RPMI8226 (cell line): ENCODE data around the gene PTPRN2.

Experiments used
- DNase-seq: peaks from one replicate; pipeline ENCODE4 v3.0.0-alpha.2; 2015

Gene PTPRN2

DNA sequence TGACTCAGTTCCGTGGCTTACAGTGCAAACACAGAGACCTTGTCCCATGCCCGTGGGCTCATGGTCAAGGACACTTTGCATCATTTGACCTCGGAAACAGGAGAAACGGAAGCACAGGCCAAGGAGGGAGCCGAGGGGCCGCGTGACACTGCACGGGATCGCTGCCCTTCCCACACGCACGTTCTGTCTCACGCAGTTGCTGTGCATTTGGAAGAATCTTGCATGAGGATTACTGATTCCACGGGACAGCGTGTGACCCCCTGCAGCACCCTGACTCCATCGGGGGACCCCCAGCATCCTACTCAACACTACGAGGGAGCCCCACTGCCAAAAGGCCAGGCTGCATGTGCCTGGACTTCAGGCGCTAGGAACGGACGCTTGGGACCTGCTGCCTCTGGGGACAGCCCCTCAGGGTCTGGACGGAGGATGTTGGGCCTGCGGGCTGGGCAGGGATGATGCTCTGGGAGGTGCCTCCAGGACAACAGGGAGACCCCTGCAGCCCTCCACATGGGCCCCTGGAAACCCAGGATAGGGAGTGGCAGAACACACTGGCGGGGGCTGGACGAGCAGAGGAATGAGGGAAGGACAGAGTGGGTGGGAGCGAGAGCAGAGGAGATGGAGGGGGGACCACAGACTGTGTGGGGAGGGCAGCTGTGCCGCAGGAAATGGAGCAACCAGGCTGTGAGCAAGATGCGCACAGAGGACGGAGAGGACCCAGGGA, 1028.6 kb downstream of the PTPRN2 start:
- no peak for DNase-seq

DNA sequence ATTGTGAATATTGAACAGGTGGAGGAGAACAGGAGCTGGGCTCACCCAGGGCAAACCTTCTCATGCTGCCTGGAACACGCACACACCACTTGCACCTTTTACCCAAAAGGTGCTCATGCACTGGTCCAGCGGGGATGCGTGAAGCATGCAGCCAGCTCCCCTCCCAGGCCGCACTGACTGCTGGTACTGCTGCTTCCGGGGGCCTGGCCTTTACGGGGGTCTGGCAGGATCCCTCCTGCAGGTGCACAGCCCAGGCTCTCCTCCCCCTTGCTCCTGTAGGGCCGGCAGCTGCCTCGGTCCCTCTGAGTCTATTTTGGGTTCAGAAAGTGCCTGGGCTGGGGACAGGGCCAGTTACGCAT, 1029.1 kb downstream of the PTPRN2 start:
- DNase-seq = no peak

DNA sequence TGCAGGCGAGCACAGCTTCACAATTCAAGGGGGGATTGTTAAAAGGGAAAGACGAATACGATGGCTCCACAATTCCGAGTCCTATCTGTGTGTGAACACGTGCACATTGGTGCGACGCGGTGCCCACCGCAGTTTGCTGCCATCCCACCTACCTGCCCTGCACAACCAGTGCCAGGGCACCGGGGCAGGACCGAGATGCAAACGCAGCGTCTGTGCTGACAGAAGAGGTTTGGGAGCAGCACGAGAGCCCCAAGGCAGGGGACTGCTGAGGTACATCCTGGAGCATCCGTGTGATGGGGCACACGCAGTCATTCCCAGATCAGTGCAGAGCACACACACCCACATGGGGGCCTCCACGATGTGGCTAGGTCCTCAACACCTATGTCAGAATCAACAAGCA, 1029.6 kb downstream of the PTPRN2 start:
- no peak for DNase-seq

DNA sequence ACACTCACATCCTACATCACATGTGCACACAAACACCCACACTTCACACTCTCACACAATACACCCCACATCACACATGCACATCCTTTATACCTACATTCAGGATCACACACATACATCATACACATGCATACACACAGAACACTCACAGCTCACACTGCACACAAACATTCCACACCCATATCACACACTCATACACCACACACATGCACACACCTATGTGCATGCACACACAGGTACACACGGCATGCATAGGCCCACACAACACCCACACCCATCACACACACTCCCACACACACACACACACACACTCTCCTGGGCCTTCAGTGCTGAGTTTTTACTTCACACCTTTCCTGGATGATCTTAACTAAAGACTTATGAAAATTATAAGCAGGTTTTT, 1030.4 kb downstream of the PTPRN2 start:
- no peak for DNase-seq

DNA sequence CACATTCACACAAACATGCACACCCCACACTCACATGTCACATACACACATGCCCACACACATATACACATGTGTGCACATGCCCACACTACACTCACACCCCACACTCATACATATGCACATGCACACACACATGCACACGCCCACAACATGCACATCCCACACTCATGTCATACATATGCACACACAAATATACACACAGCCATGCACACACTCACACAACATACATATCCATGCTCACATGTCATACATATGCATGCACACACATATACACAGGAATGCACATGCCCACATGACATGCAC, 1031.0 kb downstream of the PTPRN2 start:
- DNase-seq = no peak

DNA sequence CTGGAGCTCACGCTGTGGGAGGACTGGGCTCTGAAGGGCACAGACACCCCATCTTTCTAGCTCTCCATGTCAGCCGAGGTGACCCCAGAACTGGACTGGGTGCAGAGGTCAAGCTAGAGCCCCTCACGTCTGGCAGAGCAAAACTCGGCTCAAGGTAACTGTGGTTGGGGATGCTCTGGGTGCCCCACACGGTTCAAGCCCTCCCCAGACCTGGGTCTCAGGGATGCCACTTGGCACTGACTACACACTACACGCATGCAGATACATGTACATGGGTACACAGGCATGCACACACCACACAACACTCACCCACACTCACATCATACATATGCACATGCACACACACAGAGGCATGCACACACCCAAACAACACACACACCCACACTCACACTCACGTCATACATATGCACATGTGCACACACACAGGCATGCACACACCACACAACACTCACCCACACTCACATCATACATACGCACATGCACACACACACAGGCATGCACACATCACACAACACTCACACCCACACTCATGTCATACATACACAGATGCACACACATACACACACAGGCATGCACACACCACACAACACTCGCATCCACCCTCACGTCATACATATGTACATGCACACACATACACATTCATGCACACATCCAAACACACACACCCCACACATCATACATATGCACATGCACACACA, 1031.5 kb downstream of the PTPRN2 start:
- no peak for DNase-seq

DNA sequence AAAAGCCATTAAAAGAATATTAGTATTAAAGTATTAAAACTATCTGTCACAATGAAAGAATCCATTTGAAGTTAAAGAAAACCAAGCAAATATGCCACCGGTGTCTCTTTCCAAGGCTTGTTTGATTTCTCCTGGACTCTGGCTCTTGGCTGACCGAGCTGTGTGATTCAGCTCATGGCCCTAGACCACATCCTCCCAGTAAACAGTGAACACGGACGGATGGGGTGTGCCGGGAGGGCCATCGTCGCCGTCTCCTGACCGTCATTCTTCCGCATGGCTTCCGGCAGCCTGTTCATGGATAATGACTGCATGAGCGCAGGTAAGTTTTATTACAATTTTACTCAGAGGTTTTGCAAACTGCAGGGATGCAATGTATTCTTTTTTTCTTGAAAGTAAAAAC, 1032.3 kb downstream of the PTPRN2 start:
- DNase-seq = no peak

DNA sequence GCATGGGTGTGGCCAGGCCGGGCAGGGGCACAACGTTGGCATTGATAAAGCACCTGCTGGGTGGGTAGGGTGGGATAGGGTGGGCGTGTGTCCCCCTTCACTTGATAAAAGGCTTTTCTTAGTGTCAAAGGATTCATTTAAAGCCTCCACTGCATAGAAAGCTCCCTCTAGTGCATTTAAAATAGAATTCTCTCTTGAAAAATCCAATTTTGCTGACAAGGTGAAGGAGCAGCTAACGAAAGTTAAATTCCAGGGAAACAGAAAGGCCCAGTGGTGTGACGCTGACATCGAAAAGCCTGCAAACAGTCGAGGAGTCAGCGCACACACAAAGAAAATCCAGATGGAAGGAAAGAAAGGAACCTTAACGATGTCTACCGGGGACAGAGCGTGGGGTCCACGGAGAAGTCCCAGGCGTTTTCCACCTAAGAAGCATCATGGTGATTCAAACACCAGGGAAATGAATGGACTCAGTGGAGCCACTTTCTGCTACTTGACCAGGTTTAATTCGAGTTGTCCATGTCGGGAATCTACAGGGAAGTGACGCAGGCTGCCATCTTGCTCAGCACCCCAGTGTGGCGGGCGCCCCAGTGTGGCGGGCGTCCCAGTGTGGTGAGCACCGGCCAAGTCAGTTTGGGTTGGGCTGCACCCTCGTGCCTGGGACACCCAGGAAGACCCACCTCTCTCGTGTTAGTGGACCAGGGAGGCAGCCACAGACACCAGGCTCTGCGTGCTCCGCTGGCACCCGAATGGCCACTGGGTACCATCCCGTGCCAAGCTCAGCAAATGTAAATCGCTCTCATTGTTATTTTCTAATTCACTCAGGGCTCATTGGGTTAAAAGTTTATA, 1033.0 kb downstream of the PTPRN2 start:
- no peak for DNase-seq

DNA sequence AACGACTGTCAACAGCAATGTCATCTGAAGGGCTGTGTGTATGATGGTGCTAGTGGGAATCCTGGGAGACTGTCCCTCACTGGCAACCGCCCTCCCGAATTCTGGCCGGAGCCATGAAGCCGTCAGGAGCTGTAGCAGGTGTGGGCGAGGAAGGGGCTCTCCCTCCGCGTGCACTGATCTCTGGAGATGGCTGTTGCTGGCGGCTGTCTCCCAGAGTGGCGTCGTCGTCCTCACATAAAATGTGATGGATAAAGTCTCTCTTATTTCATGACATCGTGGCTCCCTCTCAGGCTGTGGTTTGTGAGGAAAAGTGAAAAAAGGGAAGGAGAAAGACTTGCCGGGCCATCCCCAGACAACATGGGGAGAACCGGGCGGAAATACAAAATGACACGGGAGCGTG, 1034.4 kb downstream of the PTPRN2 start:
- no peak for DNase-seq

DNA sequence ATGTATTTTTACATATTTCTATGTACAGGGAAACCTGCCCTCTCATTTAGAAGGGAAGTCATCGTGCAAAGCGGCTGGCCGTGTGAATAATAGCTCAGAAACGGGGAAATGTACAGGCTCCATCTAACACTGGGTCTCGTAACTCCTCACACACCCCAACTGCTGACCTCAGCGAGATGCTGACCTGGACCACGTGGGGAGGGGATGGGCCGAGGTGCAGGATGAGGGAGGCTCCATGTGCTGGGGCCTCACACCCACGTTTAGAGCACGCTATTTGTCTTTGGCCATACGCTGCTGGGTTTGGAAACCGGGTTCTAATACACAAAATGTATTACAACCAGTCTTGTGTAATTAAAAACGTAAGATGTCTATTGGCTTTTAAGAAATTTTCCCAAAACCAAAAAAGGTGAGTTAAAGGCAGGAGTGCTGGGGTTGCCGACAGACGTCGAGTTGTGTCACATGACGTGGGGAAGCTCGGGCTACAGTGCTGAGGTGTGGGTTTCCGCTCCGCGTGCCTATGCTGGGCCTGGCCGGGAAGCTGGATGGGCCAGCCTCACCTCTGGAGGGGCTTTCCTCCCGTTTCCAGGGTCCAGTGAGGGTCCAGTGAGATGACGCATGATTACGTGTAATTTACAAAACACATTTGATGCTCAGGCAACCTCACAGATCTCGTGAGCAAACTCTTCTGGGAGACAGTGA, 1035.2 kb downstream of the PTPRN2 start:
- no peak for DNase-seq

DNA sequence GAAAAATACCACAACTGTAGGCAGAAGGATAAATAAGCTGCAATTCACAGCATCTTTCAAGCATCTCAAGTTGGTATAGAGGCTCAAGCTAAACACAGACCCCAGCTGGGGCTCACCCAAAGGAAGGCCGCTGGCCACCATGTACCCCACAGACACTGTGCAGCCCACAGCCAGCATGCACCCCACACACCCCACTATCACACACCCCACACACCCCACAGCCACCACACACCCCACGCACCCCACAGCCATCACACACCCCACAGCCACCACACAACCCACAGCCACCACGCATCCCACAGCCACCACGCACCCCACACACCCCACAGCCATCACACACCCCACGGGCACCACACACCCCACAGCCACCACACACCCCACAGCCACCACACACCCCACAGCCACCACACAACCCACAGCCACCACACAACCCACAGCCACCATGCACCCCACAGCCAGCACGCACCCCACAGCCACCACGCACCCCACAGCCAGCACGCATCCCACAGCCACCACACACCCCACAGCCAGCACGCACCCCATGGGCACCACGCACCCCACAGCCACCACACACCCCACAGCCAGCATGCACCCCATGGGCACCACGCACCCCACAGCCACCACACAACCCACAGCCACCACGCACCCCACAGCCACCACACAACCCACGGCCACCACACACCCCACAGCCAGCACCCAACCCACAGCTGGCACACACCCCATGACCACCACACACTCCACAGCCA, 1036.1 kb downstream of the PTPRN2 start:
- DNase-seq = no peak

DNA sequence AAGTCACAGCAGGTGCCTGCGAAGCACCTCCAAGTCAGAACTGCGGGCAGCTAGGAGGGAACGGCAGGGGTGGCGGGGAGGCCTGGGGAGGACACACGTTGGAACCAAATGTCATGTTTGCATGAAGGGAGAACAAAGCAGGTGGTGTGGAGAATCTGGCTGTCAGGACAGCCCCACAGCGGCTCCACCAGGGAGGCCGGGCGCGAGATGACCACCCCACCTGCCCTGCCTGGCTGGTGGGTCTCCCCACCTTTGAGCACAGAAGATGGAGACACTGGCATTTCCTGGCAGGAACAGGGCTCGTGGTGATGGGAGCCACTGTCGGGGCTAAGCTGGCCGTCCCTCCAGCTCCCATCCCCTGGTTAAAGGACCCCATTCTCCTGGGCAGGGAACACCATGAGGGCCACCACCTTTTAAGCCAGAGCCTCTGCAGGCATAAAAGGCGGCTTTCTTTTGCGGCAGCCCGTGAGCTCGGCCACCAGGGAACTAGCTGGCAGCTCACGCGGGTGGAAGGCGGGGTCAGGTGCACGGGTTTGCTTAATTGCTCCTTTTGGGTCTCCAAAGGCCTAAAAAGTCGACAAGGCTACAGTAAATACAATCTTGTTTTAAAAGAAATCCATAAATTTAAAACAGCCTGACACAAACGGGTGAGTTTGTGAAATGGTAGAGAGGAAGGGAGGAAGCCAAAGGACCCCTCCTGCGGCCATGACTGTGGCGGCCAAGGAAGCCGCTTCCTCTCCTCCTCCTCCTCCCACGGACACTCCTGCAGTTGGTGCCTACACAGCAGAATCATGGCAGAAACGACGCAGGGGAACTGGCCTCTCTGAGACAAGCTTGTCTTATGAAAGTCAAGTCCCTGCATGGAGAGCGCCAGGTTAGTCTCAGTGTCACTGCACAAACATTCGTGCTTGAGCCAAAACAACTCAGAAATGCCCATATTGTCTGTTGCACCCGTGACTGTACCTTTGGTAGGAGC, 1037.0 kb downstream of the PTPRN2 start:
- peak; percentile 44 for DNase-seq

DNA sequence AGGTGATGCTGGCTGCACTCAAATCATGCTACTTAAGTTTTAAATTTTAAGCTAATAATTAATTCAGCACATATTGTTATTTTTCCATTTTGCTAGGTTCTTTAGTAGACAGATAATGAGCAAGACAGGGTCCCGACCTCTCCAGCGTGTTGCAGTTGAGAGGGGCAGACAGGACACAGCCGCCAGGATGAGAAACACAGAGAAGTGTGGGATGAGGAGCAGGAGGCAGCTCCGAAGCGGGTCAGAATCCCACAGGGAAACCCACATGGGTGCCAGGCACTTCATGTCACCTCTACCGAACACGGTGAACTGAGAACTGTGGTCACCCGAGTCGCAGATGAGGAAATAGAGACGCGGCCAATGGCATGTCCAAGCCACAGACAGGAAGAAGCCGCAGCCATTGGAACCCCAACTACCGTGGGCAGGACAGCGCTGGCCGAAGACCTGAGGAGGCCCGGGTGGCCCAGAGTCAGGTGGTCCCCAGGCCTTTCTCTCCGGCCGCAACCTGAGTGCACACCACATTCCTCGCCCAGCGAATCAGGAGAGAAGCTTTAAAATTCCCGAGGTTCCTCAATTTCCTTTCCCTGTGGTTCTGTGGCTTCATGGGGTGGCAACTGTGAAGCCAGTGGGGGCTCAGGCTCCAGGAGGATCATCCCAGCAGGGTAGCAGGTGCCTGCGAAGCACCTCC, 1037.9 kb downstream of the PTPRN2 start:
- DNase-seq = no peak

DNA sequence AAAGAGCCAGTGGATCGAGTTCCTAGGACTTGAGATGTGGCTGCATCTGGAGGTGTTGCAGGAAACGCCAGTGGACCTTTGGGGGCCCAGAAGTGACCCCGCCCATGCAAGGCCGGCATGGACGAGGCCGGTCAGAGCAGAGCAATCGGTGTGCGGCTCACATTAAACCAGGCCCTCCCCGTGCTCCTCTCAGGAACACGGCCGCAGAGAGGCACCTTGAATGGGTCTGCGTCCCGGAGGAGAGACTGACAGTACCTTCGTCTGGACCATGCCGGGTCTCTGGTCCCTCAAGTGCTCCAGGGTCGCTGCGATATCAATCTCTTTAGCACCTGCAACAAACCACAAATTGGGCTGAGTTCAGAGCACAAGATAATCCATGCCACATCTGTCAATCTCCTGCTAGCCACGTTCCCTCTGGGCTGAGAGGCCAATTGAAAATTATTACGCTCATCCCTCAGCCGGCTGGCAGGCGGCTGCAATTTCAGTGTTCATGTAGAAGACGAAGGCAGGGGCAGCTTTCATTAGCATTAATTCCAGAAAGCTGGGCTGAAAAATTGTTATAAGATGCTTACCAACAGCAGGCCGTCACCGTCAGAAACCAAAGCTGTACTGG, 1038.8 kb downstream of the PTPRN2 start:
- no peak for DNase-seq

DNA sequence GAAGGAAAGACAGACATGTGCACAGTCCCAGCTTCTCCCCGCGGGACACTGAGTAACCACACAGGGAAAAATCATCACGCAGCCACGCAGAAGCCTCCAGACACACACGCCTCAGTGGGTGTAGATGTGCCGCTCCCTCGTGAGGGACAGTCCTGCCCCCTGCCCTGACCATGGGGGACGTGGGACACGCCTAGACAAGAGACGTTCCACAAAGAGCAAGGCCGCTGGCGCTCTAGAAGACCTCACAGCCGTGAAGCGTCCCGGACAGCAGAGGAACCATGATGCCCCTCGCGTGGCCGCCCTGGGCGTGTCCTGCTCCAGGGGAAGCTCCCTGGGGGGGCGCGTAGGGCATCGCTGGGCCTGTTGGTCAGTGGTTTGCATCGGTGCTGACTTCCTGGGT, 1040.0 kb downstream of the PTPRN2 start:
- no peak for DNase-seq

DNA sequence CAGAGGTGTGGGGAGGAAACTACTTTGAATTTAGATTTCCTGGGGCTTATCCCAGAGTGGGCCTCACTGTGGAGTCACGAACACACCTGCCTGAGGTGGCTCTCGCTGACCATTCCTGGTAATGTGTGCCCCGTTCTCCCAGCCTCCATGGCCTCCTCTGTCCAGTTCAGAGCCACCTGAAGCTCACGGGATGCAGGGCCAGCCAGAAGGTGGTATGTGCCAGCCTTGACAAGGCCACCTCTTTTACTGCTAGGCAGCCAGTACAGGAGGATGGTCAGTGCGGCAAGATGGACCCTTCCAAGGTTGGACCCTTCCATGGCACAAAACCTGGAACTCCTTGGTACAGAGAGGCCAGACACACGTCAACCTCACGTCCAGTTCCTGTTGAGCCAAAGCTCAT, 1040.5 kb downstream of the PTPRN2 start:
- no peak for DNase-seq

DNA sequence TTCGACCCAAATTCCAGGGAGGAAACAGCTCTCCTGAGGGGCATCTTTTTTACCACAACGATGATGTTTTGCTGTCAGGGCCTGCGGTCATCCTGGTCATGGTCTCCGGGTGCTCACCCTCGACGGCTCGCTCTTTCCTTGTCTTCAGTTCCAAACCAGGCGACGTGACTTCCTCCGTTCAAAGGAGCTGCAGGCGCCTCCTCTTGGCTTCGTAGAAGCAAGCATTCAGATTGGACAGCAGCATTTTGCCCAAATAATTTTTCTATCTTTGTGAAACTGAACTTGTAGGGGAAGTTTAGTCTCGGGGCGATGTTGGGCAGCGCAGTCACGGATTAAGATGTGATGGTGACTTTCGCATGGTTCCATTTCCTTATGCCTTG, 1042.0 kb downstream of the PTPRN2 start:
- no peak for DNase-seq

DNA sequence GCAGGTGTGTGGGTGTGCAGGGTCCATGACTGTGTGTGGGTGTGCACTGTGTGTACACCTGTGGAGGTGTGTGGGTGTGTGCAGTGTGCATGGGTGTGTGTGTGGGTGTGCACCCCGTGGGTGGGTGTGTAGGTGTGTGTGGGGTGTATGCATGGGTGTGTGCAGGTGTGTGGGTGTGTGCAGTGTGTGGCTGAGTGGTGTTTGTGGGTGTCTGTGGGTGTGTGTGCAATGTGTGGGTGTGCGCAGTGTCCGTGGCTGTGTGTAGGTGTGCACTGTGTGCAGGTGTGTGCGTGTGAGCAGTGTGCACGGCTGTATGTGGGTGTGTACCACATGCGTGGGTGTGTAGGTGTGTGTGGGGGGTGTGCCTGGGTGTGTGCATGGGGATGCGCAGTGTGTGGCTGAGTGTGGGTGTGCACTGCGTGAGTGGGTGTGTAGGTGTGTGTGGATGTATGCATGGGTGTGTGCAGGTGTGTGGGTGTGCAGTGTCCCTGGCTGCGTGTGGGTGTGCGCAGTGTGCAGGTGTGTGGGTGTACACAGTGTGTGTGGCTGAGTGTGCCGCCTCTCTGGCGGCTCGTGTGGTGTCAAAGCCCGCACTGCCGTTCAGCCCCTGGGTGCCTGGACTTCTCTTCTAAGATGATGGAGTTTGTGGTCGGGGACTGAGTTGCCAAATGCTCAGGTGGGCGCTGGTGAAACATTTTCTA, 1042.5 kb downstream of the PTPRN2 start:
- no peak for DNase-seq

DNA sequence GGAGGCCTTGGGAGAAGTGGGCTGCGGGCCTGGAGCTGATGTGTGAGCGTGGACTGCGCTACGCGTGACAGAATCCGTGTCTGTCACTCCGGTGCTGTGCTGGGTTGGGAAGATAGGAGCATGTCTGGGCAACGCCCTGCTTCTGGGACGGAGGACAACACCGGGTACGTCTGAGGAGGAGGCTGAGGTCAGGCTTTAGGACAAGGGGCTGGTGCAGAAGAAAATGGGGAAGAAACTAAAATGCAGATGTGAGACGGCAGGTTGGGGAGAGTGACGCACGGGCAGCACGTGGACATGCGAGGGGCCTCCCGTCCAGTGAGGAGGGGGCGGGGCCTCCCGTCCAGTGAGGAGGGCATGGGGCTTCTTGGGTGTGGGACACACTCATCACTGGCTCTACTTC, 1043.4 kb downstream of the PTPRN2 start:
- no peak for DNase-seq

DNA sequence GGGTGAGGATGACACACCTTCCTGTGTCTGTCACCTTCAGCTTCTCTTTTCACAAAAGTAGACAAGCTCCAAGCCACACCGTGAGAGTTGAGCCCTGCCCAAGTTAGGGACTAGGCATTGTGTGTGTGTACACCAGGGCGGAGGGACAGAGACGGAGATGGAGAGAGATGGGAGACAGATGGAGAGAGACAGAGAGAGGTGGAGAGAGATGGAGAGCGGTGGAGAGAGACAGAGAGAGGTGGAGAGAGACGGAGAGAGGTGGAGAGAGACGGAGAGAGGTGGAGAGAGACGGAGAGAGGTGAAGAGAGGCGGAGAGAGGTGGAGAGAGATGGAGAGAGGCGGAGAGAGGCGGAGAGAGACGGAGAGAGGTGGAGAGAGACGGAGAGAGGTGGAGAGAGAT, 1043.8 kb downstream of the PTPRN2 start:
- DNase-seq = no peak
